NCI-H748 (cell line): ENCODE results near the gene IL12RB1.

Source experiments
- DNase-seq: peaks from one replicate; lab custom pipeline; 2025; ENCODE audit not compliant: unreplicated experiment; lab: John Stamatoyannopoulos, UW

Gene IL12RB1

GRCh38 chr19:18013210-18014111, 73.3 kb downstream of the IL12RB1 start:
- no peak for DNase-seq

- no peak for DNase-seq
Measured at GRCh38 chr19:18010149-18010548, 76.6 kb downstream of the IL12RB1 start.

- no peak for DNase-seq
Measured at GRCh38 chr19:18009412-18010066, 77.2 kb downstream of the IL12RB1 start.
